SK-N-SH (cell line): ENCODE results near the gene GNPAT.

ENCODE experiments used
- CTCF ChIP-seq: fragments of 200-600 bp; sonication (generic); IDR thresholded peaks from 2 replicates; pipeline ENCODE4 v1.6.1; 2017; ENCODE audit warnings: antibody characterized with exemption, mild to moderate bottlenecking, moderate library complexity
- FOXJ3 ChIP-seq: sonication (generic); formaldehyde crosslinking; IDR thresholded peaks from 2 replicates; pipeline ENCODE4 v1.5.1; 2020; ENCODE audit warnings: mild to moderate bottlenecking, missing genetic modification reagents
- MXI1 ChIP-seq: IDR thresholded peaks from 2 replicates; pipeline ENCODE4 v1.6.1; 2012; ENCODE audit warnings: mild to moderate bottlenecking, low read depth, low read length, improper control_type of control experiment
- NRF1 ChIP-seq: IDR thresholded peaks from 2 replicates; pipeline ENCODE4 v1.6.1; 2012; ENCODE audit warnings: low read depth, mild to moderate bottlenecking, low read length
- RFX5 ChIP-seq: IDR thresholded peaks from 2 replicates; pipeline ENCODE4 v1.6.1; 2012; ENCODE audit warnings: mild to moderate bottlenecking, improper control_type of control experiment, low read length
- RXRA ChIP-seq: IDR thresholded peaks from 2 replicates; pipeline ENCODE4 v1.4.0; 2012; ENCODE audit warnings: low read depth, mild to moderate bottlenecking, borderline replicate concordance
- USF2 ChIP-seq: fragments of 150-350 bp; IDR thresholded peaks from 2 replicates; pipeline ENCODE4 v1.6.1; 2017; ENCODE audit warnings: antibody characterized with exemption, low read length, low read depth, borderline replicate concordance
- YY1 ChIP-seq: IDR thresholded peaks from 2 replicates; pipeline ENCODE4 v1.4.0; 2012; ENCODE audit warnings: low read depth, mild to moderate bottlenecking
- TF ChIP-seq, protein P1 (sequence below): IDR thresholded peaks from 2 replicates; pipeline ENCODE4 v1.6.1; 2012; ENCODE audit warnings: mild to moderate bottlenecking, low read depth, low read length, moderate library complexity
- TF ChIP-seq, protein P2 (sequence below): IDR thresholded peaks from 2 replicates; pipeline ENCODE4; 2012
- TF ChIP-seq, protein P3 (sequence below): IDR thresholded peaks from 2 replicates; pipeline ENCODE4 v1.4.0; 2012; ENCODE audit warnings: low read depth

- TF ChIP-seq YY1 (no peak), MXI1 (no peak), CTCF (no peak), USF2 (no peak), RFX5 (no peak), RXRA (no peak), FOXJ3 (CRISPR knock-in tag) (no peak), NRF1 (no peak)
- TF ChIP-seq, protein P1, sequence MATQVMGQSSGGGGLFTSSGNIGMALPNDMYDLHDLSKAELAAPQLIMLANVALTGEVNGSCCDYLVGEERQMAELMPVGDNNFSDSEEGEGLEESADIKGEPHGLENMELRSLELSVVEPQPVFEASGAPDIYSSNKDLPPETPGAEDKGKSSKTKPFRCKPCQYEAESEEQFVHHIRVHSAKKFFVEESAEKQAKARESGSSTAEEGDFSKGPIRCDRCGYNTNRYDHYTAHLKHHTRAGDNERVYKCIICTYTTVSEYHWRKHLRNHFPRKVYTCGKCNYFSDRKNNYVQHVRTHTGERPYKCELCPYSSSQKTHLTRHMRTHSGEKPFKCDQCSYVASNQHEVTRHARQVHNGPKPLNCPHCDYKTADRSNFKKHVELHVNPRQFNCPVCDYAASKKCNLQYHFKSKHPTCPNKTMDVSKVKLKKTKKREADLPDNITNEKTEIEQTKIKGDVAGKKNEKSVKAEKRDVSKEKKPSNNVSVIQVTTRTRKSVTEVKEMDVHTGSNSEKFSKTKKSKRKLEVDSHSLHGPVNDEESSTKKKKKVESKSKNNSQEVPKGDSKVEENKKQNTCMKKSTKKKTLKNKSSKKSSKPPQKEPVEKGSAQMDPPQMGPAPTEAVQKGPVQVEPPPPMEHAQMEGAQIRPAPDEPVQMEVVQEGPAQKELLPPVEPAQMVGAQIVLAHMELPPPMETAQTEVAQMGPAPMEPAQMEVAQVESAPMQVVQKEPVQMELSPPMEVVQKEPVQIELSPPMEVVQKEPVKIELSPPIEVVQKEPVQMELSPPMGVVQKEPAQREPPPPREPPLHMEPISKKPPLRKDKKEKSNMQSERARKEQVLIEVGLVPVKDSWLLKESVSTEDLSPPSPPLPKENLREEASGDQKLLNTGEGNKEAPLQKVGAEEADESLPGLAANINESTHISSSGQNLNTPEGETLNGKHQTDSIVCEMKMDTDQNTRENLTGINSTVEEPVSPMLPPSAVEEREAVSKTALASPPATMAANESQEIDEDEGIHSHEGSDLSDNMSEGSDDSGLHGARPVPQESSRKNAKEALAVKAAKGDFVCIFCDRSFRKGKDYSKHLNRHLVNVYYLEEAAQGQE = no peak
- TF ChIP-seq, protein P2, sequence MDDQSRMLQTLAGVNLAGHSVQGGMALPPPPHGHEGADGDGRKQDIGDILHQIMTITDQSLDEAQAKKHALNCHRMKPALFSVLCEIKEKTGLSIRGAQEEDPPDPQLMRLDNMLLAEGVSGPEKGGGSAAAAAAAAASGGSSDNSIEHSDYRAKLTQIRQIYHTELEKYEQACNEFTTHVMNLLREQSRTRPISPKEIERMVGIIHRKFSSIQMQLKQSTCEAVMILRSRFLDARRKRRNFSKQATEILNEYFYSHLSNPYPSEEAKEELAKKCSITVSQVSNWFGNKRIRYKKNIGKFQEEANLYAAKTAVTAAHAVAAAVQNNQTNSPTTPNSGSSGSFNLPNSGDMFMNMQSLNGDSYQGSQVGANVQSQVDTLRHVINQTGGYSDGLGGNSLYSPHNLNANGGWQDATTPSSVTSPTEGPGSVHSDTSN = no peak
- TF ChIP-seq, protein P3, sequence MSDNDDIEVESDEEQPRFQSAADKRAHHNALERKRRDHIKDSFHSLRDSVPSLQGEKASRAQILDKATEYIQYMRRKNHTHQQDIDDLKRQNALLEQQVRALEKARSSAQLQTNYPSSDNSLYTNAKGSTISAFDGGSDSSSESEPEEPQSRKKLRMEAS = no peak
Measured at GRCh38 chr1:231234506-231234905, 6.5 kb upstream of the GNPAT start.
